HL-60 (cell line): Measurements from ENCODE around the gene CFAP299.

Source experiments
- GABPA ChIP-seq: IDR thresholded peaks from 2 replicates; pipeline ENCODE4 v1.6.1; 2012; ENCODE audit warnings: low read depth
- POLR2AphosphoS5 ChIP-seq: IDR thresholded peaks from 2 replicates; pipeline ENCODE4 v1.6.1; 2012; ENCODE audit warnings: low read depth
- SPI1 ChIP-seq: IDR thresholded peaks from 2 replicates; pipeline ENCODE4 v1.6.1; 2012; ENCODE audit warnings: low read depth, mild to moderate bottlenecking, borderline replicate concordance
- TF ChIP-seq, protein P1 (sequence below): IDR thresholded peaks from one replicate; pipeline ENCODE4 v1.5.1; 2011; ENCODE audit warnings: low read length, control low read depth, inconsistent platforms; ENCODE audit not compliant: insufficient read depth

DNA sequence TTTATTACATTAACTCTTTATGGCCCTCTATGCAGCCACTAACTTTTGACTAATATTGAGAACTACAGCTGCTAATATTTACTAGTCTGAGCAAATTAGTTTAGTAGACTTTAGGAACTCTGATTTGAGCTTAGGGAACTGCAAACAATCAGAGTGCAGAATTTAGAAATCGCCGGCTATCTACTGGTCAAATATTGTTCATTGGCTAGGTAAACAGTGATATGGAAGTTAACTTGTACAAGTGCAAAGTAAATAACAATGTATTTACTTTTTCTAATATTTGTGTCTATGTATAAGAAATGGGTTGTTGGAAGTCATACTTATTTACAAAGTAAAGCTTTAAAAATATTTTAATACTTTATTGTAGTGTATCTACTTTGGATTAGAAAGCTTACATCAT, 279.6 kb downstream of the CFAP299 start:
- TF ChIP-seq, protein P1, sequence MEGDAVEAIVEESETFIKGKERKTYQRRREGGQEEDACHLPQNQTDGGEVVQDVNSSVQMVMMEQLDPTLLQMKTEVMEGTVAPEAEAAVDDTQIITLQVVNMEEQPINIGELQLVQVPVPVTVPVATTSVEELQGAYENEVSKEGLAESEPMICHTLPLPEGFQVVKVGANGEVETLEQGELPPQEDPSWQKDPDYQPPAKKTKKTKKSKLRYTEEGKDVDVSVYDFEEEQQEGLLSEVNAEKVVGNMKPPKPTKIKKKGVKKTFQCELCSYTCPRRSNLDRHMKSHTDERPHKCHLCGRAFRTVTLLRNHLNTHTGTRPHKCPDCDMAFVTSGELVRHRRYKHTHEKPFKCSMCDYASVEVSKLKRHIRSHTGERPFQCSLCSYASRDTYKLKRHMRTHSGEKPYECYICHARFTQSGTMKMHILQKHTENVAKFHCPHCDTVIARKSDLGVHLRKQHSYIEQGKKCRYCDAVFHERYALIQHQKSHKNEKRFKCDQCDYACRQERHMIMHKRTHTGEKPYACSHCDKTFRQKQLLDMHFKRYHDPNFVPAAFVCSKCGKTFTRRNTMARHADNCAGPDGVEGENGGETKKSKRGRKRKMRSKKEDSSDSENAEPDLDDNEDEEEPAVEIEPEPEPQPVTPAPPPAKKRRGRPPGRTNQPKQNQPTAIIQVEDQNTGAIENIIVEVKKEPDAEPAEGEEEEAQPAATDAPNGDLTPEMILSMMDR, result no peak
- no peak for TF ChIP-seq POLR2AphosphoS5
- no peak for TF ChIP-seq GABPA
- no peak for TF ChIP-seq SPI1
